ENCODE measurements around the gene PRSS53.

Gene PRSS53

GRCh38 chr16:31055613-31056012 is 33.1 kb downstream of the PRSS53 start:
- Histone ChIP-seq H3K4me3 (ENCODE audit: low read depth, low read length) (no peak overlapping the region), H3K36me3 (ENCODE audit: control insufficient read depth, insufficient read depth, low read length) (no peaks in the 10 kb centered on the region), H3K9me3 (ENCODE audit: control insufficient read depth, low read length) (no peaks in the 10 kb centered on the region), H3K27me3 (ENCODE audit: control insufficient read depth, insufficient read depth, low read length) (no peaks in the 10 kb centered on the region), H2AFZ (no peak overlapping the region), H3K4me1 (no peaks in the 10 kb centered on the region), H3K4me2 (ENCODE audit: low read length) (no peak overlapping the region), H3K27ac (no peak overlapping the region), H3K79me2 (no peaks in the 10 kb centered on the region), H3K9ac (no peak overlapping the region)
- TF ChIP-seq, protein P1, sequence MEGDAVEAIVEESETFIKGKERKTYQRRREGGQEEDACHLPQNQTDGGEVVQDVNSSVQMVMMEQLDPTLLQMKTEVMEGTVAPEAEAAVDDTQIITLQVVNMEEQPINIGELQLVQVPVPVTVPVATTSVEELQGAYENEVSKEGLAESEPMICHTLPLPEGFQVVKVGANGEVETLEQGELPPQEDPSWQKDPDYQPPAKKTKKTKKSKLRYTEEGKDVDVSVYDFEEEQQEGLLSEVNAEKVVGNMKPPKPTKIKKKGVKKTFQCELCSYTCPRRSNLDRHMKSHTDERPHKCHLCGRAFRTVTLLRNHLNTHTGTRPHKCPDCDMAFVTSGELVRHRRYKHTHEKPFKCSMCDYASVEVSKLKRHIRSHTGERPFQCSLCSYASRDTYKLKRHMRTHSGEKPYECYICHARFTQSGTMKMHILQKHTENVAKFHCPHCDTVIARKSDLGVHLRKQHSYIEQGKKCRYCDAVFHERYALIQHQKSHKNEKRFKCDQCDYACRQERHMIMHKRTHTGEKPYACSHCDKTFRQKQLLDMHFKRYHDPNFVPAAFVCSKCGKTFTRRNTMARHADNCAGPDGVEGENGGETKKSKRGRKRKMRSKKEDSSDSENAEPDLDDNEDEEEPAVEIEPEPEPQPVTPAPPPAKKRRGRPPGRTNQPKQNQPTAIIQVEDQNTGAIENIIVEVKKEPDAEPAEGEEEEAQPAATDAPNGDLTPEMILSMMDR (IDR thresholded peaks at IDR 0.05) = no peak

DNA sequence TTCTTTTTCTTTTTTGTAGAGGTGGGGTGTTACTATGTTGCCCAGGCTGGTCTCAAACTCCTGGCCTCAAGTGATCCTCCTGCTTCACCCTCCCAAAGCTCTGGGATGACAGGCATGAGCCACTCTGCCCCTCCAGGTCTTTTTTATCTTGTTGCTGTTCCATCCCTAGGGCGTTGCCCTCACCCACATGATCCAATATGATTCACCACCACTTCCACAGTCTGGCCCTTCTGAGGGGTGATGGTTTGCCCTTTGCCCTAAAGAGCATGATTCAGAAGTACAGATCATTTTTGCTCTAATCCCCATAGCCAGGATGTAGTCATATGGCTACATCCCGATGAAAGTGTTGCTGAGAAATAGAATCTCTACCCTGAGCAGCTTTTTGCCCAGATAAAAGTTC is 36.6 kb downstream of the PRSS53 start:
- H3K27me3 ChIP-seq (ENCODE audit: control insufficient read depth, insufficient read depth, low read length) = no peaks in the 10 kb centered on the region
- H2AFZ ChIP-seq = no peak overlapping the region
- H3K9me3 ChIP-seq (ENCODE audit: control insufficient read depth, low read length) = no peaks in the 10 kb centered on the region
- H3K4me3 ChIP-seq (ENCODE audit: low read depth, low read length) = no peak overlapping the region
- H3K9ac ChIP-seq = no peak overlapping the region
- H3K4me1 ChIP-seq = no peaks in the 10 kb centered on the region
- no peaks in the 10 kb centered on the region for H3K79me2 ChIP-seq
- TF ChIP-seq, protein P1 (IDR thresholded peaks at IDR 0.05) = no peak
- H3K27ac ChIP-seq = no peak overlapping the region
- no peaks in the 10 kb centered on the region for H3K36me3 ChIP-seq (ENCODE audit: control insufficient read depth, insufficient read depth, low read length)
- no peak overlapping the region for H3K4me2 ChIP-seq (ENCODE audit: low read length)

GRCh38 chr16:31050280-31051030 is 38.3 kb downstream of the PRSS53 start:
- TF ChIP-seq, protein P1 (IDR thresholded peaks at IDR 0.05) = no peak
- Histone ChIP-seq H3K4me3 (ENCODE audit: low read depth, low read length) (no peak overlapping the region), H3K4me2 (ENCODE audit: low read length) (no peak overlapping the region), H2AFZ (no peak overlapping the region), H3K9ac (no peak overlapping the region), H3K27ac (no peak overlapping the region), H3K4me1 (no peaks in the 10 kb centered on the region), H3K36me3 (ENCODE audit: control insufficient read depth, insufficient read depth, low read length) (no peaks in the 10 kb centered on the region), H3K27me3 (ENCODE audit: control insufficient read depth, insufficient read depth, low read length) (no peaks in the 10 kb centered on the region), H3K79me2 (no peaks in the 10 kb centered on the region), H3K9me3 (ENCODE audit: control insufficient read depth, low read length) (no peaks in the 10 kb centered on the region)

DNA sequence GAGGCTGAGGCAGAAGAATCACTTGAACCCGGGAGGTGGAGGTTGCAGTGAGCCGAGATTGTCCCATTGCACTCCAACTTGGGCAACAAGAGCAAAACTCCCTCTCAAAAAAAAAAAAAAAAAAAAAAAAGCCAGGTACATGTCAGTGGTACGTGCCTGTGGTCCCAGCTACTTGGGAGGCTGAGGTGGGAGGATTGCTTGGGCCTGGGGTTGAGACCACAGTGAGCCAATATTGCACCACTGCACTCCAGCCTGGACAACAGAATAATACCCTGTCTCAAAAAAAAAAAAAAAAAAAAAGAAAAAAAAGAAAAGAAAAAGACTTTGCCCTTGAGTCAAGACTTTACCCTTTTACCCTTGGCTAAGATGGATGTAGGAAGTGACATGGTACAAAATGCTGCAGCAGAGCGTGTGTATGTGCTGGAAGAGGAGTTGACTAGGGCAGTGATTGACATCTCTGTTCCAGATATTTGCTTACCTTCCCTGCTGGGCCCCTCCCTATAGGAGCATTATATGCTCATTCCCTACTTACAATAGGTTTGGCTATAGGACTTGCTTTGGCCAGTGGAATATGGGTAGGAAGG is 44.8 kb downstream of the PRSS53 start:
- Histone ChIP-seq H3K4me1 (no peaks in the 10 kb centered on the region), H3K27me3 (ENCODE audit: control insufficient read depth, insufficient read depth, low read length) (no peaks in the 10 kb centered on the region), H3K9ac (no peak overlapping the region), H3K36me3 (ENCODE audit: control insufficient read depth, insufficient read depth, low read length) (no peaks in the 10 kb centered on the region), H2AFZ (no peak overlapping the region), H3K4me3 (ENCODE audit: low read depth, low read length) (no peak overlapping the region), H3K4me2 (ENCODE audit: low read length) (no peak overlapping the region), H3K27ac (no peak overlapping the region), H3K9me3 (ENCODE audit: control insufficient read depth, low read length) (no peaks in the 10 kb centered on the region), H3K79me2 (no peaks in the 10 kb centered on the region)
- TF ChIP-seq, protein P1 (IDR thresholded peaks at IDR 0.05) = no peak

- no peaks in the 10 kb centered on the region for H3K36me3 ChIP-seq (ENCODE audit: control insufficient read depth, insufficient read depth, low read length)
- H3K79me2 ChIP-seq = no peaks in the 10 kb centered on the region
- no peak overlapping the region for H3K9ac ChIP-seq
- no peak overlapping the region for H2AFZ ChIP-seq
- H3K27ac ChIP-seq = no peak overlapping the region
- TF ChIP-seq, protein P1 (IDR thresholded peaks at IDR 0.05) = no peak
- no peak overlapping the region for H3K4me2 ChIP-seq (ENCODE audit: low read length)
- H3K9me3 ChIP-seq (ENCODE audit: control insufficient read depth, low read length) = no peaks in the 10 kb centered on the region
- H3K4me3 ChIP-seq (ENCODE audit: low read depth, low read length) = no peak overlapping the region
- H3K27me3 ChIP-seq (ENCODE audit: control insufficient read depth, insufficient read depth, low read length) = no peaks in the 10 kb centered on the region
- H3K4me1 ChIP-seq = no peaks in the 10 kb centered on the region
Measured at GRCh38 chr16:31043352-31043751, 45.4 kb downstream of the PRSS53 start.

All from parathyroid adenoma (tissue), 2 donors.